Bronchus fibroblast of lung (primary cell): ENCODE measurements around the gene HNRNPA1. TPM values are rescaled to one million over a fixed set of nuclear protein-coding genes. Genes with fewer than 3 reads are reported as not detected.

ENCODE experiments used
- total RNA-seq: library from RNA; depleted of rRNA; stranded (reverse); fragments of >200 nt; gene quantifications from 2 replicates; pipeline ENCODE4 v1.2.3, GENCODE V29; 2015

The HNRNPA1 gene
- total RNA-seq, result 1,097 and 1,104 TPM in 2 replicates

GRCh38 chr12:54280468-54281260, at the start of gene HNRNPA1:
Gene HNRNPA1, plus strand, starts transcription at chr12:54280726. Its CDS starts 82 bp downstream, at chr12:54280808.

DNA sequence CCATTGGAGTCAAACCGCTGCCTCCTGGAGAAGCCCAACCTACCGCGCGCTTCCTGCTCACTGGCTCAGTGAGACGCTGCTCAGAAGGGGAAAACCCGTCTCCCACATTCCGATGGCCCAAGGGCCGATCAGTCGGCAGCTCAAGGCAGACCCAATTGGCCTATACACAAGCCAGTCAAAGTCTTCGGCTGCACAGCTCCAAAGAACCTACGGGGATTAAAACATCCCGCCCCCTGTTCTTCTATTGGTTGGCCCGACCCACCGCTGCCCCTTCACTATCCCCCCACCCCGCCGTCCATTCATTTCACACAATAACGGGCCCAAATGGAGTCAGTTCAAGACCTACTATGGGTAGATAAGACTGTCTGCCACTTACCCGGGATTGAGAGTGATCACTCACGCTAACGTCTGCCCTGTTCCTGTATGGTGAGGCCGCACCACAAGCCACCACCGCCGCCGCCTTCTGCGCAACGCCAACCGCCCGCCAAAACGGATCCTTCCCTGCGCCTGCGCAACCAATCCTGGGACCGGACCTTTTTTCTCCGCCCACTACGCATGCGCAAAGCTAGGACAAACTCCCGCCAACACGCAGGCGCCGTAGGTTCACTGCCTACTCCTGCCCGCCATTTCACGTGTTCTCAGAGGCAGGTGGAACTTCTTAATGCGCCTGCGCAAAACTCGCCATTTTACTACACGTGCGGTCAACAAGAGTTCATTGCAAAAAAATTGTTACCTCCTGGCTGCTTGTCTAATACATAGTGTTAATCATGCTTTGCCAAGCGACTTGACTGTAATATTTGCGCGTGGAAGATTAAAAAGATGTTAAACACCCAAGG, 676 bp upstream of the HNRNPA1 start, which contains the start of gene CBX5:
TSS of gene CBX5 (minus strand) at position 491 of the 836 bp plus-strand sequence. CDS start 22,472 bp downstream, outside the sequence.

DNA sequence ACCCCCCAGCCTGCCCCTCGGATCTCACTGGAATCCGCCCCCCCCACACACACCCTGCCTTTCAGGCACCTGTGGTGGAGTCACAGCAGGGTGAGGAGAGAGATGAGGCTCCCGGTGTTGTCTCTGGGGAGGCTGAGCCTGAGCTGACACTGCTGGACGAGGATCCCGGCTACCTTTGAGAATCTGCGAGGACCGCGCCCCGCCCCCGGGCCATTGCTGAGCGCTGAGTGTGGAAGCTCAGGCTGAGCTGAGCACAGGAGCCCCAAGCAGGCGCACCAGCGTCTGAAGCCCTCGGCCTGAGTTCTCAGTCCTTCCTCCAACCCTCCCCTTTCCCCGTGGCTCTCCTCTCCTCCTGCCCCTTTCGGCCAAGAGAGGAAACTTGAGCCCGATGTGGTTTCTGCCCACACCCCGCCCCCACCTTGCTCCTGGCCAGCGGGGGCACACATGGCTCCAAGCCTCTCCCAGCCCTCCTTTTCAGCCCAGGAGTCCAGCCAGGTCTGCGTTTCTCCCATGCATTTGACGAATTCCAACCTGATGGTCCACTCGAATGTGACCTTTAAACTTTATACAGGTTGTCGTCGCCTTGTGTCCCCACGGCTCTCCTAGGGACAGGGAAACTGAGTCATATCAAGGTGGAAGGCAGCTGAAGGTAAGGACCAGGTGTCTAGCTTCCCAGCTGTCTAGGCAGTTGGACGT, 20.4 kb downstream of the HNRNPA1 start, which contains the start of gene NFE2:
TSS of gene NFE2 (minus strand) at position 284 of the 696 bp plus-strand sequence. CDS start 5,767 bp downstream, outside the sequence.

DNA sequence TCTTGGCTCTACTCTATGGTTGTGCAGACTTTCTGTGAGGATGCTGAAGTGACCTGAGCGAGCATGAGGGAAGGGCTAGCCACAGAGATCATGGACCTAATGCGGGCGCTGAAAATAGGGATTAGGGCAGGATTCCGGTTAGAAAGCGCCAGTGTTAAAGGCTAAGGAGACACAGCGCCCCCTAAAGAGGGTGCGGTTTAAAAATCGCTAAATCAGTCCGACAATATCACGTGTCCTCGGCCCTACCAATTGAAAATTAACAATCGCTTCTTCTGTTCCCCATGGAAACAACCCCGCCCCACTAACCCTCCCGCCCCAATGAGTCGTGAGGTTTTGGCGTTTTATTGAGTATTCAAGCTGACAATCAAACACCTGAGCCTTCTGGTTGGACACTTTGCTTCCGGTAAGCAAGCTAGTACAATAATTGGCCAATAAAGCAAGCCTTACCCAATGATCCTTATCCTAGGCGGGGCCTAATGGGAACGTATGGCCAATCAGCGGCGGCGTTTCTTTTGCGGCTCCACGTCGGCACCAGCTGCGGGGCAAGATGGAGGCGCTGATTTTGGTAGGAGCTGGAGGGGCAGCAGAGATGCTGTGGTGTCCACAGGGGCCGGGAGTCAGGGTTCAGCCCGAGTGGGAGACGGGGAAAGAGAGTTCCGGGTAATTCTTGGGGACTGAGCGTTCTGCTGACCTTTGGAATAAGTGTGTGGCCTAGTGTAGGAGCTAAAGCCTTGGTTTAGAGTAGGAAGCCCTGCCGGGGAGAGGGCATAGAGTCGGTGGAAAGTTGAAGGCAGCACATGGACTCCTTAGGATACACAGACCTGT, 44.3 kb downstream of the HNRNPA1 start, which contains the start of gene COPZ1:
TSS of gene COPZ1 (plus strand) at position 515 of the 825 bp plus-strand sequence. CDS start at position 548, 33 bp downstream.

Other genes with a start within 250 kb of the HNRNPA1 start
- gene HOXC5, start 247.7 kb upstream of the HNRNPA1 start, total RNA-seq, result 0.74 and 1.5 TPM in 2 replicates
- gene HOXC4, start 226.9 kb upstream of the HNRNPA1 start, total RNA-seq, result 1.6 and 2.0 TPM in 2 replicates
- gene SMUG1, start 91.7 kb upstream of the HNRNPA1 start, total RNA-seq, result 45.9 and 50.4 TPM in 2 replicates
- 41.2 and 46.2 TPM in 2 replicates for gene CBX5, start 604 bp upstream of the HNRNPA1 start, total RNA-seq
- gene NFE2, start 20.3 kb downstream of the HNRNPA1 start, total RNA-seq, result 0.15 and 0.34 TPM in 2 replicates
- 123 and 131 TPM in 2 replicates for gene COPZ1, start 44.4 kb downstream of the HNRNPA1 start, total RNA-seq
- not detected in 2 replicates for gene GPR84, start 83.8 kb downstream of the HNRNPA1 start, total RNA-seq
- 2.5 and 2.7 TPM in 2 replicates for gene ZNF385A, start 104.0 kb downstream of the HNRNPA1 start, total RNA-seq
- gene ITGA5, start 138.5 kb downstream of the HNRNPA1 start, total RNA-seq, result 355 and 369 TPM in 2 replicates
- gene GTSF1, start 192.9 kb downstream of the HNRNPA1 start, total RNA-seq, result 4.3 and 5.5 TPM in 2 replicates
- gene NCKAP1L, start 217.0 kb downstream of the HNRNPA1 start, total RNA-seq, result under 0.01 TPM in 1 of 2 replicates, not detected in the other